GM18868 (cell line): ENCODE data around the gene MYOF.
A peak's percentile ranks its signal among the peaks of the same experiment; 100 is the strongest.

Experiments used
- ATAC-seq: cut with Tn5 transposase; IDR thresholded peaks from one replicate; pipeline ENCODE4 v1.9.1; 2021; ENCODE audit warnings: mild to moderate bottlenecking, moderate library complexity; ENCODE audit not compliant: unreplicated experiment

Gene MYOF

GRCh38 chr10:93267521-93267920, 214.6 kb downstream of the MYOF start:
- peak; percentile 100 for ATAC-seq

- no peak for ATAC-seq
These were observed 215.3 kb downstream of the MYOF start for GRCh38 chr10:93266858-93267257.

- no peak for ATAC-seq
These were observed 220.0 kb downstream of the MYOF start for GRCh38 chr10:93261961-93262610.

GRCh38 chr10:93261089-93261488, 221.0 kb downstream of the MYOF start:
- ATAC-seq, result no peak

- ATAC-seq, result no peak
These were observed 223.0 kb downstream of the MYOF start for GRCh38 chr10:93259126-93259525.
